Upper lobe of left lung (tissue), 6 donors: ENCODE results near the gene RETREG2. TPM values are rescaled to one million over a fixed set of nuclear protein-coding genes. Genes with fewer than 3 reads are reported as not detected.
A peak's percentile ranks its signal among the peaks of the same experiment; 100 is the strongest.

Source experiments
- ATAC-seq, 2 donors: fragments of 200-7000 bp; cut with Tn5 transposase; one replicate each; pipeline ENCODE4 v1.9.1; 2022; ENCODE audit warnings: mild to moderate bottlenecking in 2 of 2, moderate library complexity in 2 of 2; ENCODE audit not compliant: low FRiP score in 2 of 2
- DNase-seq, 2 donors: peaks; one replicate each; pipeline ENCODE4 v3.0.0-alpha.2; 2019 to 2020
- H3K27ac ChIP-seq, 4 donors: fragments of 200-600 bp; sonication (generic); one replicate each; pipeline ENCODE4 v1.5.1; 2016 to 2019
- H3K27me3 ChIP-seq, 4 donors: fragments of 200-600 bp; sonication (generic); one replicate each; pipeline ENCODE4 v1.5.1; 2017 to 2019
- H3K36me3 ChIP-seq, 4 donors: fragments of 200-600 bp; sonication (generic); one replicate each; pipeline ENCODE4 v1.5.1; 2016 to 2019
- H3K4me1 ChIP-seq, 4 donors: fragments of 200-600 bp; sonication (generic); one replicate each; pipeline ENCODE4 v1.5.1; 2018 to 2019
- H3K4me3 ChIP-seq, 4 donors: fragments of 200-600 bp; sonication (generic); one replicate each; pipeline ENCODE4 v1.5.1; 2017 to 2019; ENCODE audit warnings: mild to moderate bottlenecking in 2 of 4, moderate library complexity in 1 of 4
- H3K9me3 ChIP-seq, 4 donors: fragments of 200-600 bp; sonication (generic); one replicate each; pipeline ENCODE4 v1.5.1; 2018 to 2019
- EP300 ChIP-seq, 4 donors: sonication (generic); formaldehyde crosslinking; IDR thresholded peaks; one replicate each; pipeline ENCODE4 v1.5.1; 2017; ENCODE audit warnings: antibody characterized with exemption in 4 of 4, control low read depth in 2 of 4
- POLR2A ChIP-seq, 4 donors: fragments of 450-650 bp; IDR thresholded peaks; one replicate each; pipeline ENCODE4 v1.5.1; 2016 to 2017; ENCODE audit warnings: antibody characterized with exemption in 4 of 4, mild to moderate bottlenecking in 2 of 4
- POLR2AphosphoS5 ChIP-seq, 2 donors: sonication (generic); formaldehyde crosslinking; IDR thresholded peaks; one replicate each; pipeline ENCODE4 v1.5.1; 2017; ENCODE audit warnings: antibody characterized with exemption in 2 of 2
- WGBS, 2 donors: methylation state at CpG; one replicate each; pipeline ENCODE4 v1.1.5; 2017 to 2018; 5-methylcytosine and 5-hydroxymethylcytosine counted together
- total RNA-seq, 6 donors: library from RNA; depleted of rRNA in 4 of 6; stranded (reverse); fragments of >200 nt in 4 of 6; gene quantifications; one replicate each; pipeline versions ENCODE4 v1.1.0 to v1.2.1, GENCODE V29; 2016 to 2021
- TF ChIP-seq, protein P1 (sequence below), 6 experiments: fragments of 450-650 bp in 4 of 6; fragments of 200-600 bp in 2 of 6; sonication (generic) in 2 of 6; IDR thresholded peaks; one replicate each; pipeline ENCODE4 v1.5.1; 2016 to 2019; ENCODE audit warnings: antibody characterized with exemption in 6 of 6
- donor health status: DM: no; HTN: no; CAD: no; lungs with moderate emphysema.
- donor health status: DM: no; HTN: yes; CAD: no; lungs with severe emphysema.

The RETREG2 gene
- total RNA-seq, 6 donors from 2014 or later: 46.1 to 100 (median 60.5) TPM

- ATAC-seq (no peak), DNase-seq (peak in 1 of 2 donors; percentile 11)
- 89 to 90% methylated on average over 10 of the region's 10 CpGs for WGBS, 2 donors
- Histone ChIP-seq H3K4me1 (peaks cover under 1 to 16% (median 12%) of the 10 kb centered on the region in 4 donors), H3K27ac (peak within 1 kb of the TSS in 3 of 4 donors; percentile 7 to 72 (median 43)), H3K4me3 (no peak within 1 kb of the TSS), H3K27me3 (no peaks in the 10 kb centered on the region), H3K9me3 (no peaks in the 10 kb centered on the region), H3K36me3 (peaks cover 11 to 34% (median 30%) of the 10 kb centered on the region in 4 donors)
- TF ChIP-seq, protein P1, sequence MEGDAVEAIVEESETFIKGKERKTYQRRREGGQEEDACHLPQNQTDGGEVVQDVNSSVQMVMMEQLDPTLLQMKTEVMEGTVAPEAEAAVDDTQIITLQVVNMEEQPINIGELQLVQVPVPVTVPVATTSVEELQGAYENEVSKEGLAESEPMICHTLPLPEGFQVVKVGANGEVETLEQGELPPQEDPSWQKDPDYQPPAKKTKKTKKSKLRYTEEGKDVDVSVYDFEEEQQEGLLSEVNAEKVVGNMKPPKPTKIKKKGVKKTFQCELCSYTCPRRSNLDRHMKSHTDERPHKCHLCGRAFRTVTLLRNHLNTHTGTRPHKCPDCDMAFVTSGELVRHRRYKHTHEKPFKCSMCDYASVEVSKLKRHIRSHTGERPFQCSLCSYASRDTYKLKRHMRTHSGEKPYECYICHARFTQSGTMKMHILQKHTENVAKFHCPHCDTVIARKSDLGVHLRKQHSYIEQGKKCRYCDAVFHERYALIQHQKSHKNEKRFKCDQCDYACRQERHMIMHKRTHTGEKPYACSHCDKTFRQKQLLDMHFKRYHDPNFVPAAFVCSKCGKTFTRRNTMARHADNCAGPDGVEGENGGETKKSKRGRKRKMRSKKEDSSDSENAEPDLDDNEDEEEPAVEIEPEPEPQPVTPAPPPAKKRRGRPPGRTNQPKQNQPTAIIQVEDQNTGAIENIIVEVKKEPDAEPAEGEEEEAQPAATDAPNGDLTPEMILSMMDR (IDR thresholded peaks at IDR 0.05): no peak
- TF ChIP-seq EP300 (IDR thresholded peaks at IDR 0.05) (no peak), POLR2AphosphoS5 (IDR thresholded peaks at IDR 0.05) (no peak), POLR2A (IDR thresholded peaks at IDR 0.05) (no peak)
These were observed 8.0 kb upstream of the RETREG2 start, which contains the start of gene SLC23A3 for GRCh38 chr2:219169930-219170654. Gene SLC23A3, minus strand, starts transcription at chr2:219170029. Its CDS starts 45 bp downstream, at chr2:219169984.

GRCh38 chr2:219171231-219171651 is 6.8 kb upstream of the RETREG2 start:
- Histone ChIP-seq H3K4me3 (no peak overlapping the region), H3K27ac (peak overlapping the region; percentile 42 to 81 (median 60)), H3K4me1 (peaks cover 11 to 26% (median 22%) of the 10 kb centered on the region in 4 donors), H3K36me3 (peaks cover 11 to 36% (median 30%) of the 10 kb centered on the region in 4 donors), H3K9me3 (no peaks in the 10 kb centered on the region), H3K27me3 (no peaks in the 10 kb centered on the region)
- no peak for TF ChIP-seq POLR2A (IDR thresholded peaks at IDR 0.05)
- peak in 1 of 2 donors; percentile 10 for TF ChIP-seq POLR2AphosphoS5 (IDR thresholded peaks at IDR 0.05)
- no peak for TF ChIP-seq EP300 (IDR thresholded peaks at IDR 0.05)
- TF ChIP-seq, protein P1 (IDR thresholded peaks at IDR 0.05): peak; percentile 50 to 73 (median 62)
- ATAC-seq: peak; percentile 72 to 74
- DNase-seq: peak in 1 of 2 donors; percentile 47
- 36 to 37% methylated on average over 6 of the region's 6 CpGs for WGBS, 2 donors

DNA sequence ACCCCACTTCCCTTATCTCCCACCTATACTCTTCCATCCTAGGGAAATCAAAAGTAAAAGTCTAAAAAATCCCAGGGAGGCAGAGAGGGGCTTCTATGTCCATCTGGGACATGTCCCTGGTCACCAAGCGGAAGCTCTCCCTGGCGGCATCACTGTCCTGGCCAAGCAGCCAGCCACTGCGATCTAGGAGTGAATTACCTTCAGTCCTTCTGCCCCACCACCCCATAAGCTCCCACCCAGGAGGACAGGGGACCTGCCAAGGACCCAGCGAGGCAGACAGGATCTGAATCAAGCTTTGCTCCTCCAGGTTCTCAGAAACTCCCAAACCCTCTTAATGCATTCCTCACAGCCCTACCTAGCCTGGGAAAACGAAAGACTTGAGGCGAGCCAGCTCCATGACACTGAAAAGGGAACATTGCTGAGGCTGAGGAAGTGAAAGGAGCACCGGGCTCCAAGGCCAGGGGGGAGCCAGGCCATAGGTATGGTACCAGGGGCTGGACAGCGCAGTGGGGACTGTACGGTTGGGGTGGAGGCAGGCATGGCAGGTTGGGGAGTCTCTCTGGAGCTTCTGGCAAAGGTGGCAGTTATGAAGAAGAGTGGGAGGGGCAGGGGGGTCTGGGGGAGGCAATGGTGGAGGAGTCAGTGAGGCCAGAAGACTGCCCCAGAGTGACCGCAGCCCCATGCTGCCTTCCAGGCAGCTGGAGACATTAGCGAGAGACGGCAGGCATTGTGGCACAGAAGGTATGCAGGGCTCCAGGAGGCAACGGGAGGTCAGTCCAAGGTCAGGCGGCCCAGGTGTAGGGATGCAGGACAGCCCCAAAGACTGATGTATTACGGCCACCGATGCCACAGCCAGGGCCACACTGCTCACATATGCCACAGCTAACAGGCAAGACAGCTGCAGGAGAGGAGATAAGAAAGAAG is 5.6 kb upstream of the RETREG2 start:
- TF ChIP-seq EP300 (IDR thresholded peaks at IDR 0.05) (no peak), POLR2A (IDR thresholded peaks at IDR 0.05) (no peak), POLR2AphosphoS5 (IDR thresholded peaks at IDR 0.05) (no peak)
- TF ChIP-seq, protein P1 (IDR thresholded peaks at IDR 0.05): no peak
- Histone ChIP-seq H3K36me3 (peaks cover 11 to 36% (median 30%) of the 10 kb centered on the region in 4 donors), H3K27ac (peak overlapping the region in 3 of 4 donors; percentile 47 to 81 (median 72)), H3K4me1 (peaks cover 11 to 27% (median 22%) of the 10 kb centered on the region in 4 donors), H3K9me3 (no peaks in the 10 kb centered on the region), H3K4me3 (no peak overlapping the region), H3K27me3 (no peaks in the 10 kb centered on the region)
- DNase-seq (no peak), ATAC-seq (no peak)
- 84 to 95% methylated on average over 14 to 16 of the region's 16 CpGs for WGBS, 2 donors

- 91 to 95% methylated on average over 6 of the region's 6 CpGs for WGBS, 2 donors
- TF ChIP-seq EP300 (IDR thresholded peaks at IDR 0.05): no peak
- Histone ChIP-seq H3K9me3 (no peaks in the 10 kb centered on the region), H3K36me3 (peaks cover 11 to 36% (median 30%) of the 10 kb centered on the region in 4 donors), H3K27ac (no peak overlapping the region), H3K27me3 (no peaks in the 10 kb centered on the region), H3K4me1 (peaks cover 11 to 27% (median 22%) of the 10 kb centered on the region in 4 donors), H3K4me3 (no peak overlapping the region)
- no peak for ATAC-seq
- no peak for DNase-seq
These were observed 4.9 kb upstream of the RETREG2 start for GRCh38 chr2:219173176-219173575.

GRCh38 chr2:219174146-219174545 is 3.9 kb upstream of the RETREG2 start:
- Histone ChIP-seq H3K4me1 (peaks cover 17 to 35% (median 28%) of the 10 kb centered on the region in 4 donors), H3K9me3 (no peaks in the 10 kb centered on the region), H3K27ac (no peak overlapping the region), H3K4me3 (no peak overlapping the region), H3K36me3 (peaks cover 11 to 36% (median 30%) of the 10 kb centered on the region in 4 donors), H3K27me3 (no peaks in the 10 kb centered on the region)
- WGBS, 2 donors: 95 to 96% methylated on average over 3 of the region's 3 CpGs
- TF ChIP-seq POLR2AphosphoS5 (IDR thresholded peaks at IDR 0.05) (no peak), EP300 (IDR thresholded peaks at IDR 0.05) (no peak), POLR2A (IDR thresholded peaks at IDR 0.05) (no peak)
- TF ChIP-seq, protein P1 (IDR thresholded peaks at IDR 0.05): no peak
- DNase-seq (peak in 1 of 2 donors; percentile 1), ATAC-seq (no peak)
